T-helper 9 cell (primary cell): ENCODE results near the gene HGD.

Experiments
- DNase-seq: peaks from one replicate; pipeline ENCODE4 v3.0.0-alpha.2; 2020
- total RNA-seq, 2 donors: gene quantifications; one replicate each; lab custom pipeline; 2026; lab: John Stamatoyannopoulos, UW

Gene HGD, protein sequence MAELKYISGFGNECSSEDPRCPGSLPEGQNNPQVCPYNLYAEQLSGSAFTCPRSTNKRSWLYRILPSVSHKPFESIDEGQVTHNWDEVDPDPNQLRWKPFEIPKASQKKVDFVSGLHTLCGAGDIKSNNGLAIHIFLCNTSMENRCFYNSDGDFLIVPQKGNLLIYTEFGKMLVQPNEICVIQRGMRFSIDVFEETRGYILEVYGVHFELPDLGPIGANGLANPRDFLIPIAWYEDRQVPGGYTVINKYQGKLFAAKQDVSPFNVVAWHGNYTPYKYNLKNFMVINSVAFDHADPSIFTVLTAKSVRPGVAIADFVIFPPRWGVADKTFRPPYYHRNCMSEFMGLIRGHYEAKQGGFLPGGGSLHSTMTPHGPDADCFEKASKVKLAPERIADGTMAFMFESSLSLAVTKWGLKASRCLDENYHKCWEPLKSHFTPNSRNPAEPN
- total RNA-seq = 0 to 1.3 reads per million in 2 donors

DNA sequence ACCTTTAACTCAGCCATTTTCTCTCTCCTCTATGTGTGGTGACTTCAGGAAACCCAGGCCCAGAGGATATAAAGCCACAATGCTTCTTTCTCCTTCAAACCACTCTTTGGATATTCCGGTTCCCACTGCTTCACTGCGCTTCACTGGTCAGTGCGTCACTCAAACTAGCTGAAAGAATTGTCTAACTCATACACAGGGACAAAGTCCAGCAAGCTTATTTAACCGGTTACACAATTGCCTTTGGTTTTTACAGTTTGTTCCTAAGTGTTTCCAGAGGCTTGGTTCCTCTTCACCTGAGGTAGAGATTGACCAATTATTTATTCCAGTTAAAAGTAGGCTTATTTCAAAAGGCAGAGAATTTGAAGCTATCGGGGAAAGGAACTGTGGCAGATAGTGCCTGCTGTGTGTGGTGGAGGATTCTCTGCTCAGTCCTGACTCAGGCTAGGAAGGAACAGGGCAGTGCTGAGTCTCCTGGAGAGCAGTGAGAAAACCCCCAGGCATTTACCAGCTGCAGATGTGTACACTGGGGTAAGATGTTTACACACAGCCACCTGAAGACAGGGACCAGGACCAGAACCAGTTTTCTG is at the start of gene HGD:
HGD (minus strand) TSS at position 145 of the 587 bp plus-strand sequence; CDS start at position 17, 128 bp downstream.
- DNase-seq = no peak

DNA sequence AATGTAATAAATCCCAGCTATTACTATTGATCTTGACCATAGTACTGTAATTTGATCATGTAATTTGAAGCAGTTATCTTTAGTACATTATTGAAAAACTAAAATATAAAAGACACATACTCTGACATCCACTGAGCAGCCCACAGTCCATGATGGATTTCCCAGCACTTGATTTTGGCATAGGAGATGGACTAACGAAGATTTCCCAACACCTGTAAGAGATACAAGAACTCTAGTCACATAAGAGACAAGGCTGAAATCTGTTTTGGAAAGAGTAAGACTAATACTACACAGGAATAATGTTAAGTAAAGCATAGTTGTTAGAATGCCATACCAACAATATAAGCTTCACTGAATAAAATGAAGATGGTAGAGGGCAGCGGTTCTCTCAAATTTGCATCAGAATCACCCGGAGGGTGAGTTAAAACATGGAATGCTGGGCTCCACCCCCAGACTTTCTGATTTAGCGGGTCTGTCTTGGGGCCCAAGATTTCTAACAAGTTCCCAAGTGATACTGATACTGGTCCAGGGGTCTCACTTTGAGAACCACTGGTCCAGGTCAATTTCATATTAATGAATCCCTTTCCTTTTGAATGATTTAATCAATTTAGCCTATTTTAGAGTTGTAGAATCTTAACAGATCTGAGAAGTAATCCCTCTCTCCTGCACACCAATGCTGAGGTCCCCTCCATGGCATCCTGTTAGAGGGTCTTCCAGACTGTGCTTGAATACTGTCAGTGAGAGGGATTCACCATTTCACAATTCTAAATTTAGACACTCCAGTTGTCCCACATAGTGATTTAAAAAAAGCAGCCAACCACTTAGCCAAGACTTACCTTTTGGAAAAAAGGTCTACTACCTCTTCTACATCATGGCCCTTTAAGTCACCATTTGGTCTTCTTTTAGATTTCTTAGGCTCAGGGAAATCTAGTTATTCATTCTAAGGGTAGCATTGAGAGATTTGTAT is 48.8 kb upstream of the HGD start:
- no peak for DNase-seq

DNA sequence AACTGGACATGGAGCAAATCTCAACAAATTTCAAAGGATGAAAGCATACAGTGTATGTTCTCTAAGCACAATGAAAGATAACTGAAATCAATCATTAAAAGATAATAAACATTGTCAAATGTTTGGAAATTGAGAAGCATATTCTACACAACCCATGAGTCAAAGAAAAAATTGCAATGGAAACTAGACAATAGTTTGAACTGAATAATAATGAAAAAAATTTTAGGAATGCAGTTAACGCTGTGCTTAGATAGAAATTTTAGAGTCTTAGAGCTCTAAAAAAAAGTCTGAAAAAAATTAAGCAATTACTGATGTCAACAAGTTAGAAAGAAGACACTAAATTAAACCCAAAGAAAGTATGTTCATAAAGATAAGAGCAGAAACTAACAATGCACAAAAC is 44.8 kb upstream of the HGD start:
- no peak for DNase-seq

DNA sequence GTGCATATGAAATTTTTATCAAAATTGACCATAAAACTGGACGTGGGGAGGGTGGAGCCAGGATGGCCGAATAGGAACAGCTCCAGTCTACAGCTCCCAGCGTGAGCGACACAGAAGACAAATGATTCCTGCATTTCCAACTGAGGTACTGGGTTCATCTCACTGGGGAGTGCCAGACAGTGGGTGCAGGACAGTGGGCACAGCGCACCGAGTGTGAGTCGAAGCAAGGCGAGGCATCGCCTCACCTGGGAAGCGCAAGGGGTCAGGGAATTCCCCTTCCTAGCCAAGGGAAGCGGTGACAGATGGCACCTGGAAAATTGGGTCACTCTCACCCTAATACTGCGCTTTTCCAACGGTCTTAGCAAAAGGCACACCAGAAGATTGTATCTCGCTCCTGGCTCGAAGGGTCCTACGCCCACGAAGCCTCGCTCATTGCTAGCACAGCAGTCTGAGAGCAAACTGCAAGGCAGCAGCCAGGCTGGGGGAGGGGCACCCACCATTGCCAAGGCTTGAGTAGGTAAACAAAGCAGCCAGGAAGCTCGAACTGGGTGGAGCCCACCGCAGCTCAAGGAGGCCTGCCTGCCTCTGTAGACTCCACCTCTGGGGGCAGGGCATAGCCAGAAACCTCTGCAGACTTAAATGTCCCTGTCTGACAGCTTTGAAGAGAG is 37.3 kb upstream of the HGD start:
- DNase-seq = peak; percentile 58

DNA sequence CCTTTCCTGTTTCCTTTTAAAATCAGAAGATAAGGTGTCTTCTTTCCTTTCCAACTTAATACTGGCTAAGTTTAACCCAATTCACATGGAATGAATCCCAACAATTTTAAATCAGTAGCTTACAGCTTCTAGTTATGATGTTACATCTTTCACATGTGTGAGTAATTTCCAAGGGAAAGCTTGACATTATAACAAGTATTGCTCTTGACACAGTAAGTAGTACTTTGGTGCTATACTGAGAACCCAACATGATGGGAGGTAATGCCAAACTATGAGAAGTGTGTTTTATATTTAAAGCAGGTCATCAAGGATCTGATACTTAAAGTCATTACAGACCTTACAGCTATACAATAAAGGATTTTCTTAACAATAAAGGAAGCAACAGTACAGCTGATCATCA is 31.2 kb upstream of the HGD start:
- no peak for DNase-seq

DNA sequence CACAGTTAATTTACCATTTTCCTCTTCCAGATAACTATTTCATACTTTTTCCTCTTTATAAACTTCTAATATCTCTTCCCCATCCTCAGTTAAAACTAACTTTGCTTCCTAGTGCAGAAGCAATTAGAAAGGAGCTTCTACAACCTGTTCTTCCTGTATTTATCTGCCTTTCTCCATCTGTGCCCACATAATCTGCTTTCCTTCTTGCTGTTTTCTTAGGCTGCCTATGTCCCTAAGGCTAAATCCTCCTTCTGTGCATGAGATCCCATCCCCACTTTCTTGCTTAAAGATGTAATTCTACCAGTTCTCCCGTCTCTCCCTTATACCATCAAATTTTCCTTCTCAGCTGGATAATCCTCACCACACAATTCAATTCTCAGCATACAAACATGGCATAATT is 28.3 kb upstream of the HGD start:
- DNase-seq = no peak

DNA sequence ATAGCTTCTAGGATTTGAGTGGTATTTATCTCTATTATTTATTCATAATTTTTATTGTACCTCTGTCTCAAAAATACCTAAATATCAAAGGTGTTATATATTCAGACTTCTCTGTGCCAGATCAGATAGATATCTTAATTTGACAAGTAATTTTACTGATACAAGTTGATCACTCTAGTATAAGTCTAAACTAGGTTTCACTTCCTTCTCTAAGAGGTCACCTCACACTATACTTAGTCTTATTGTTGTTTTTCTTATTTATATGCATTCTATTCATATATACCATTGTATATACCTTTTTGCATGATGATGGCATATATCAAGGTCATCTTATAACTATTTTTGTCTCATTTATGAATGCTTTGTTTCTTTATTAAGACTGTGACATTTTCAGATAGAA is 26.4 kb upstream of the HGD start:
- no peak for DNase-seq

DNA sequence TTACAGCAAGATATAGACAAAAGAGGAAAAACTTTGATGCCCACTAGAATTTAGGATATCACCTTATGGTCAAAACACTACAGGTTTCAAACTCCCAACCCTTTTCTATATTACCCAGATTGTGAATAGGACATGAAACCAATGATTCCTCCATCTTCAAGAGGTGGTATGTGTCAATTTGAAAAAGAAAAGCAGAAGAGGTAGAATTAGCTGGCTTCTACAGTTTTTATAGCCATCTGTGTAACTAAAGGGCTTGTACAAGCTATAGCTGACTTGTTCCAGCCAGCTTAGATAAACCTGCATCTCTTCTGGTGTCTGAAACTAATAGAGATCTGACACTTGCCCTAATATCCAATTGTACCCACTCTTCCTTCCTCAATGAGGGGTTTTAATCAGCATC is 24.9 kb upstream of the HGD start:
- no peak for DNase-seq

DNA sequence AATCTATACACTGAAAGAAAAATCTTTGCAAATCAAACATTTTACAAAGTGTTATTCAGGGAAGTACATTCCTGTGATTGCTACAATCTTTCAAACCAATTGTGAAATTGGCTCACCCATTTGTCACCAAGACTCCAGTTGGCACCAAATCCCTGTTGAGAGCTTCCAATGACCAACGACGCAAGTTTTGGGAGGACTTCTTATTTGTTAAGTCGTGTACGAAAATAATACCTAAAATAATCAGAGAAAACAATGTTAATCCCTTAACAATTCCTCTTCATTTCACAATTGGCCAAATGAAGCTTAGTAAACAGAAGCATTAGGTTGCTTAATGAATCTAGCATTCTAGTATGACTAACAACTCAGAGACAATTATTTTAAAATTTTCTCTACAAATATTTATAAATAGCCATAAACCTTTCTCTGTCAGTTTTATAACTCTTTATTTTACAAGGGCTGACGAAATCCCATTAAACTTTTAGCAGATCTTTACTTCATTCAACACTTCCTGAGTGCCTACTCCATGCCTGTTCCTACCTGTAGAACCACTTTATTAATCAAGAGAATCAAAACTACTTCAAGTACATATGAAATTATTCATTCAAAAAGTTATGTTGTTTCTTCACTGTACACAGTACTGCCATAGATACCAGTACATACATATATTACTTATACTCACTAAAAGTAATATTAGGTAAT is 24.0 kb upstream of the HGD start:
- DNase-seq = no peak

DNA sequence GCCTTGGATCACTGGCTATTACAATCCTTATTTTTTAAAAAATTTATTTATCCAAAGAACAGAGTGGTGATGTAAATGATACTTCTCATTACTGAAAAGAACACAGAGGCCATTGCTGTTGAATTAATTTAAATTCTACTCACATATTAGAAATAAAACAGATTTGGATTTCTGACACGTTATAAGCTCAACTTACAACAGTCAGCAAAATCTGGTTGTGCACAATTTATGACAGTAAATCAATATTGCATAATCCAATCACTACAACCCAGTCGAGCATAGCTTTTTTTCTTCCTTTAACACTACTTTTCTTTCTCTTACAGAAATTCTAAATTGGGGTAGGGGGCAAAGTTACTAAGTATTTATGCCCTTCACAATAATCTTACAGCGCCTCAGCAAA is 17.3 kb upstream of the HGD start:
- no peak for DNase-seq

DNA sequence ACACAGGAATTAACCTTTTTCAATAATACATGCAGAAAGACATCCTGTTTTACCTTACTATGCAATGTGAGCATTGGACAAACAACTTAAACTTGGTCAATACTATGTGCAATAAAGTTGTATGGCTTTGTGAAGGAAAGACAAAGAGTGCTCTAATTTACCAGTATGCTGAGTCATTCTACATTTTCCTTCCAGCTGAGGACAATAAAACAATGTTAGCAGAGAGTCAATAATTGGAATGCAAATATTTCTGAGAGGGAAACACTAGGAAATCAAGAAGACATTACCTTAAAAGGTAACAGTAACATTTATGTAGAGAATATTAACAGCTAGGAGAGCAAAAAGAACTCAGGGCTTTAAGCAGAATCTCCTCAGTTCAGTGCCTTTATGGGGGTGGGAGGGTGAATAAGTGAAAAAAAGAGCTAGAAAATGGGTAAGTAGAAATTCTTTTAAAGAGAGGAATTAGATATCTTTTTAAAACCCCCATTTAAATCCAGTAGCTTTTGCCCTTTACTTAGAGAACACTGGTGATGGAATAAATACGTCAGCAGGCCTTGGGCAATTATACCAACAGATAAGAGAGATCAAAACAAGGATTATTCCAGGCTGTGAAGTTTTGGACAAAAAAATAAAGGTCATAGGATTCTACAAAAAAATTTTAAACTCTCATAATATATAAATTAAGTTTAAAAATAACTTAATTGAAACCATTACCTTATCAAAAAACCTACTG is 11.6 kb upstream of the HGD start:
- no peak for DNase-seq

DNA sequence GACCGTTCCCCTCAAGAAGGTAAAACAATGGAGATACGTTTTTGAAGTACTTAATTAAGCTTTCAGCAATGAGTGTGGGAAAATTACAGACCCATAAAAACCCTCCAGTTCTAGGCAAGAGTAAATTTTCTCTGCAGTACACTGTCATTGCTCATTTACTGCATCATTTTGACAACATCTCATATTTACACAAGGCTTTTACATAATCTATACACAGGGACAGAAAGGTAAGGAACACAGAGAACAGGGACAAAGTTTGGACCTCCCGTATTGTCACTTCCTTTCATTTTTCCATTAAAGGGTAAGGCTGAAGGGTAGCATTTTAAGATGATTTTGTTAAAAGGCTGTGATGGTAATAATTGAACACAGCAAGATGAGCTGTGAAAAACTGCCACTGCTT is 7.4 kb upstream of the HGD start:
- no peak for DNase-seq

DNA sequence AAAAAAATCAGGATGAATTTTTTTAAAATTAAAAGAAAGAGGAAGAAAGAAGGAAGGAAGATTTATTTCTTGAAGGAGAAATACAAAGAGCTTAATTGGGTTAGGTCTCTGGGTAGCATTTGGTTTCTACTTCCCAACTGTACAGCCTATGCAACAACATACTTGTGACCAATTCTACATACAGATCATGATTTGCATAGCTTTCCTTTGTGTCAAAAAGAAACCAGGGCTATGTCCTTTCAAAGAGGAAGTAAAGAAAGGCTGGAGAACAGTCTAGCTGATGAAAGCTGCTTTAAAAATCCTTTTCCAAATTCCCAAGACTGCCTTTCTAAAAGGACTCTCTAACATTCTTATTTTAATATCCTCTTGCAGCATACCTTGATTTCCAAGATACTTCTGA is 6.1 kb upstream of the HGD start:
- no peak for DNase-seq

DNA sequence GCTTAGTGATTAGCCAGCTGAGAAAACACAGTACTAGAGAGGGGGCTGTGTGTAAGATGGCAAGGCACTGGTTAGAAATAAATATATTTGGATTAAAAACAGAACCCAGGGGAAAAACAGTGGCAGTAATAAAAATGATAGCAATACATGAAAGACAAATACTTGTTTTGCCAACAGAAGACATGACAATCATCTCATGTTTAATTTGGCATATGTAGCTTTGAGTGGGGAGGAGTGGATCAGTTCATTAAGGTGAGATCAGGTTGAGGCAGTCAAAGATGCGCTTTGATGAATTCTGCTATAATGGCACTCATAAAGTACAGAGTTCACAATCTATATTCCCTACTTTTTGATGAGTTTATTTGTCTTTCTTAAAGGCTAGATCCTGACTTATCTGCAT is 3.4 kb upstream of the HGD start:
- no peak for DNase-seq

DNA sequence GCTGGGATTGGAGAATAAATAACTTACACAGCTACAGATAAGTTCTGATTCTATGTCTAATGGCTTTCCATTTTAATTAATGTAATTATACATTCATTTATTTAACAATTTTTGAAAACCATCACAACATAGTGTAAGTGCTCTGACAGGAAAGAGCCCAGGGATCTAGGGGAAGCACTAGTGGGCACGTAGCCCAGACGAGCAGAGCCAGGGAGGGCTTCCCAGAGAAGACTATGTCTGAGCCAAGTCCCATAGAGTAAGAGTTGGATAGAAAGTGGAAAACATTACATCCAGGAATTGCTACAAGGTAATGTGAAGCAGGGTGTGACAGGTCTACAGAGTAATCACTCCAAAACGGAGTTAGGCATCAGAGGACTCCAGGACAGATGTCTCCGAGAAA is 2.9 kb upstream of the HGD start:
- DNase-seq = no peak

DNA sequence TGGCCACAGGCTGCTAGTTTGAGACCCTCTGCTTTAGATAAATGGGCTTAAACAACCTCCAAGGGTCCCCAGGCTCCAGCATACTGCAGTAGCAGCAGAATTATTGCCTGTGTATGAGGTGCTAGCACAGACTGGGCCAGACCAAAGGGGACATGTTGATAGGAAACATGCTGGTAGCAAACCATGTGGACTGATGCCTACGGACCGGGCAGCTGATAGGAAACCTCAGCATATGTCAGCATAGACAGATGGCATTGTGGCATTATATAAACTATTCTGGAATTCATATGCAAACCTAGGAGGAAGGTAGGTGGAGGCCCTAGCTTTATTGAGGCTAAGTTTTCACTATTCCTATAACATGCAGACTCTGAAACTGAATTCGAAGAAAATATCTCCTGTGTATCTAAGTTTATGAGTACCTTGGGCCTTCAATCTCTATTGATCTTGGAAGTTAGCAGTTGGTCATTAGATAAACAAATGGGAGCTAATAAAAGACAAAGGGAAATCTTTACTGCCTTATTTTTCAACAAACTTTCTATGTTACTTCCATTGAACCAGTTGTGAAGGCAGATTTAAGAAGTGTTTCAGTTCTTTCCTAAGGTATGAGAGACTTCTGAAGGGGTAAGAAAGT is 1.7 kb upstream of the HGD start:
- DNase-seq = no peak

DNA sequence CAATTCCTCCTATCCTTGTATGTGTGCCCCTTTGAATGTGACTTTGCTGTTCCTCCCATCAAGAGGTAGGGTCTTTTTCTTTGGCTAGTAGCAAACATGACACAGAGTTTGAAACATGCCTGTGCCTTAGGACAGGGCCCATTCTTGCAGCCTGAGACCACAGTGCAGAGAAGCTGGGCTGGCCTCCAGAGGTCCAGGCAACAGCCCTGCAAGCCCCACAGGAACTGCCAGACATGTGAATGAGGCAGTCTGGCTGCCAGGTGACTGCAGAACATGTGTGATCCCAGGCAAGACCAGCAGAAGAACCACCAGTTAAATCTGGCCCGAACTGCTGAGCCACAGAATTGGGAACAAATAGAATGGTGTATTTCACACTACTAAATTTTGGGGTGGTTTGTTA is 1.2 kb upstream of the HGD start:
- no peak for DNase-seq

DNA sequence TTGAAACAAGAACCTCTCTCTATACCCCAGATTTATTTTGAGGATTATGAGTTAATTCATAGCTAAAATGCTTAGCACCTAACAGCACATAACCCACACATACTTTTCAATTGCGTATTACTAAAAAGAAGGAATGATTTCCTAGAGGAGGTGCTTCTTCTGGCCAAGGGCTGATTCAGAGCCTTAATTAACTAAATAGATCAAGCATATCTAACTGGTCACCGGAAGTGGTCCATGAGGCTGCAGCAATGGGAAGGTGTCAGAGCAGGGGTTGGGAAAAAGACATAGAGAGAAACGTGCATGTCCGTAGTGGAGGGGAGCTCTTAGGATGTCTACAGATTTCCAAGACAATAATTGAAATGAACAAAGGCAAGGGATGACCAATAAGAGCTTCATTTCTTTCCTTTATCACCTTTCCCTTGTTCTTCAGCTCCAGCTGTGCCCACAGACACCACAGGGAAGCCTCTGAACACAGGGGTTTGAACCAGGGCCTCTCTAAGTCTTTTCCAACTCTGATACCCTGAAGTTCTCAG is 467 bp downstream of the HGD start:
- no peak for DNase-seq

DNA sequence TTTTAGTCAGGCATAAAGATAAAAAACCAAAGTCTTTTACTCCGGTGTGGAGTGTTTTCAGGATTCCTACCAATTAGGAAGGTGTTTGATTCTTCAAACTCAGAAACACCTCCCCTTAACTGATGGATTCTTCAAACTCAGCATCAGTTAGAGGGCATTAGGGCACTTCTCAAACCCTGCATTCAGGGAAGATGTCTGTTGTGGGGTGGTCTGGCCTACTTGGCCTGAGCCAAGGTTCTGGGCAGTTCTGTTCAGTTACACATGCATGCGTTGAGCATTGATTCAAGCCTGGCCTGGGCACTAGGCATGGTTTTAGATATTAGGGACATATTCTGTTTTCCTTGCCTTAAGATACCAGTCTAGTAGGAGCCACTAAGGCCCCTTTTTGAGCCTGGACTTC is 1.0 kb downstream of the HGD start:
- DNase-seq = no peak

DNA sequence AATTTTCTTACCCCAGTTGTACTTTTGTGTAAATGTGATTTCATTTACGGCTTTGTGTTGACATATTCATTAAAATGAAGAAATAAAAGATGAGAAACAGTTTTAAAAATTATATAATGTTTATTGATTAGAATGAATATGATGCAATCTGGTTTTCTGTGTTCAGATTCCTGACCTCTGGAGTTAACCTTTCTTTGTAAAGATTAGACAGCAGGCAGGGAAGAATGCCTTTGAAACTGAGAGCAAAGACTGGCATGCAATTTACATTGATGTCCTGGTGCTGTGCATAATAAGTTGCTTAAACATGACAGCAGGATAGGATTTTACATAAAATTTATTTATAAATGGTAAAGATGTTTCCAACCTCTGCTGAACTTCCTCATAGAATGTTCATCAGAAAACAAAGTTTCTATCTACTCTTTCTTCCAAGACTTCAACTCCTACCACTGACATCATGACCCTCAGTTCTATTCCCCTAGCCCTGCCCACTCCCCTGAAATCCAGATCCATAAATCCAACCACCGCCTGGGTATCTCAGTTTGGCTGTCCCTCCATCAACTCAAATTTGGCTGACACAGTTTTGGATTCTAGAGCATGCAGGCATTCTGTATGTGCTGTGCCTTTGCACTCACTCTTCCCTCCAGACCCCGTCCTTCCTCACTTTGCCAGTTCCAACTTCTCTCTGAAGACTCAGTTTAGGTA is 1.7 kb downstream of the HGD start:
- no peak for DNase-seq
